Measurements from ENCODE around the gene ATG4C.

The ATG4C gene

DNA sequence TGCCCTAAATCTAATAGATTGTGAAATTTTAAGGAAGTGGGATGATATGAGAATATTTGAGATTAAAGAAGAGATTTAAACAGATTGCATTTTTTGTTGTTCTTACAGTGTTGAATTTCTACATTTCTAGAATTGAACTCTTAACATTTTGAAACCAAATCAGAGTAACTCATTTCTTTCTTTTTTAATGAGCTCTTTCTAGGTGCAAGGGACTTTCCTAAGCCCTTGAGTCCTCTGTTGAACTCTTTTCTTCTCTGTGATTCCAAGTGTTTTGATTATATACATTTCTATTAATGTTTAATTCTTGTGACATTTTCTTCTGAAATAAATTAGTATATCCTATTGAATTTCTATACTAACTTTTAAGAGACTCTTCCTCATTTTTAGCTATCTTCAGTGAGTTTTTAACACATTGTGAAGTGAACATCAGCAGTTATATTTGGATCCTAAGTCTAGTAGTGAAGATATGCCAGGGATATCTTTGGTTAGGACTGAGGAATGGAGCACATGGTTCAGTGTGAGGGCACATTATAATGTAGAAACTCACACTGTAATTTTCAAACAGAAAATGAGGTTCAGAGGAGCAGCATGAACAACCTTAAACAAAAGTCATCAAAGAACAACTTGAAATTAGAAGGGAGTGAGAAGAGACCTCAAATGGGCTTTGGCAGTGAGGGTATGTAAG, 53.1 kb downstream of the ATG4C start:
- TF ChIP-seq CTCF (IDR thresholded peaks at IDR 0.05; ENCODE audit: control insufficient read depth, extremely low read depth, insufficient read depth): no peak
- no peak for DNase-seq (ENCODE audit: low read depth)
- no peak overlapping the region for H3K4me3 ChIP-seq (ENCODE audit: low read depth, low read length)

GRCh38 chr1:62840555-62840954, 56.6 kb downstream of the ATG4C start:
- TF ChIP-seq CTCF (IDR thresholded peaks at IDR 0.05; ENCODE audit: control insufficient read depth, extremely low read depth, insufficient read depth): no peak
- DNase-seq (ENCODE audit: low read depth): no peak

GRCh38 chr1:62841587-62842169, 57.7 kb downstream of the ATG4C start:
- DNase-seq (ENCODE audit: low read depth): peak; percentile 51
- peak; percentile 58 for TF ChIP-seq CTCF (IDR thresholded peaks at IDR 0.05; ENCODE audit: control insufficient read depth, extremely low read depth, insufficient read depth)
- H3K4me3 ChIP-seq (ENCODE audit: low read depth, low read length): no peak overlapping the region

More at GRCh38 chr1:62840555-62840954, 56.6 kb downstream of the ATG4C start:
- H3K4me3 ChIP-seq (ENCODE audit: low read depth, low read length): no peak overlapping the region

- no peak overlapping the region for H3K4me3 ChIP-seq (ENCODE audit: low read depth, low read length)
- TF ChIP-seq CTCF (IDR thresholded peaks at IDR 0.05; ENCODE audit: control insufficient read depth, extremely low read depth, insufficient read depth): no peak
- no peak for DNase-seq (ENCODE audit: low read depth)
Observed at GRCh38 chr1:62844030-62844429, 60.1 kb downstream of the ATG4C start.

- TF ChIP-seq CTCF (IDR thresholded peaks at IDR 0.05; ENCODE audit: control insufficient read depth, extremely low read depth, insufficient read depth): peak; percentile 48
- no peak overlapping the region for H3K4me3 ChIP-seq (ENCODE audit: low read depth, low read length)
- no peak for DNase-seq (ENCODE audit: low read depth)
Observed at GRCh38 chr1:62849031-62849430, 65.1 kb downstream of the ATG4C start.

- no peak for DNase-seq (ENCODE audit: low read depth)
- no peak for TF ChIP-seq CTCF (IDR thresholded peaks at IDR 0.05; ENCODE audit: control insufficient read depth, extremely low read depth, insufficient read depth)
- H3K4me3 ChIP-seq (ENCODE audit: low read depth, low read length): no peak overlapping the region
Observed at GRCh38 chr1:62852253-62852652, 68.3 kb downstream of the ATG4C start.

GRCh38 chr1:62856960-62857359, 73.0 kb downstream of the ATG4C start:
- no peak overlapping the region for H3K4me3 ChIP-seq (ENCODE audit: low read depth, low read length)
- DNase-seq (ENCODE audit: low read depth): no peak

More at GRCh38 chr1:62856960-62857359, 73.0 kb downstream of the ATG4C start:
- TF ChIP-seq CTCF (IDR thresholded peaks at IDR 0.05; ENCODE audit: control insufficient read depth, extremely low read depth, insufficient read depth): no peak

Measured in LNCaP clone FGC (cell line).